T-cell (primary cell): ENCODE measurements around the gene ALPK3. TPM values are rescaled to one million over a fixed set of nuclear protein-coding genes. Genes with fewer than 3 reads are reported as not detected.

Source experiments
- ATAC-seq, 4 experiments: fragments of 200-7000 bp in 3 of 4; fragments of 150-1000 bp in 1 of 4; cut with Tn5 transposase; replicated peaks in 1 of 4; 1 replicate in 3 of 4; 2 replicates in 1 of 4; pipeline ENCODE4 v1.10.0; 2021; ENCODE audit warnings: moderate library complexity in 3 of 4, mild to moderate bottlenecking in 2 of 4, moderate number of reproducible peaks in 1 of 4
- CTCF ChIA-PET, 2 donors: fragments of 300-600 bp; sonication (Branson Sonifier 250); formaldehyde crosslinking; loops; one replicate each; lab custom pipeline; 2022; ENCODE audit warnings: antibody characterized with exemption in 2 of 2; lab: Charles Lee
- POLR2A ChIA-PET, 2 donors: fragments of 300-600 bp; sonication (Branson Sonifier 250); formaldehyde crosslinking; loops; one replicate each; lab custom pipeline; 2022; ENCODE audit warnings: antibody characterized with exemption in 2 of 2; lab: Charles Lee
- DNase-seq, 35 experiments: peaks; one replicate each; pipeline versions ENCODE4 v3.0.0 to v3.0.0-alpha.2; 2013 to 2023
- H3K27ac ChIP-seq: one replicate; pipeline ENCODE4 v1.5.1; 2013; ENCODE audit warnings: low read length
- H3K27me3 ChIP-seq, 2 experiments: replicated peaks in 1 of 2; 1 replicate in 1 of 2; 2 replicates in 1 of 2; pipeline versions ENCODE4 v1.6.1 to v1.7.0; 2013; ENCODE audit warnings: low read length in 1 of 2, mixed read lengths in 1 of 2; ENCODE audit not compliant: control insufficient read depth in 2 of 2, insufficient read depth in 2 of 2; ENCODE audit errors: extremely low read depth in 1 of 2
- H3K36me3 ChIP-seq, 2 donors: 1 replicate in 1 of 2; 2 replicates in 1 of 2; pipeline versions ENCODE4 v1.6.1 to v1.7.0; 2013; ENCODE audit warnings: low read length in 1 of 2; ENCODE audit not compliant: control insufficient read depth in 2 of 2, insufficient read depth in 1 of 2; ENCODE audit errors: extremely low read depth in 1 of 2
- H3K4me1 ChIP-seq, 2 experiments: 1 replicate in 1 of 2; 2 replicates in 1 of 2; pipeline versions ENCODE4 v1.6.1 to v1.7.0; 2013; ENCODE audit warnings: low read length in 2 of 2, mixed read lengths in 1 of 2; ENCODE audit not compliant: insufficient read depth in 2 of 2, control insufficient read depth in 1 of 2; ENCODE audit errors: extremely low read depth in 1 of 2
- H3K4me3 ChIP-seq, 2 donors: 1 replicate in 1 of 2; 2 replicates in 1 of 2; pipeline versions ENCODE4 v1.5.1 to v1.7.0; 2013; ENCODE audit warnings: mild to moderate bottlenecking in 2 of 2, low read length in 1 of 2, moderate library complexity in 1 of 2; ENCODE audit not compliant: control insufficient read depth in 1 of 2; ENCODE audit errors: extremely low read depth in 1 of 2
- H3K9me3 ChIP-seq: 2 replicates; pipeline ENCODE4 v1.7.0; 2013
- H3K27ac Mint-ChIP-seq, 2 donors: one replicate each; pipeline ENCODE4 v1.8.0; 2020 to 2021; ENCODE audit warnings: mild to moderate bottlenecking in 2 of 2, mixed read lengths in 2 of 2
- H3K27me3 Mint-ChIP-seq, 2 donors: one replicate each; pipeline ENCODE4 v1.8.0; 2021 to 2022; ENCODE audit warnings: mixed read lengths in 2 of 2
- H3K36me3 Mint-ChIP-seq: one replicate; pipeline ENCODE4 v1.8.0; 2021; ENCODE audit warnings: mixed read lengths
- H3K4me1 Mint-ChIP-seq, 3 donors: one replicate each; pipeline ENCODE4 v1.8.0; 2020 to 2022; ENCODE audit warnings: mixed read lengths in 3 of 3, mild to moderate bottlenecking in 1 of 3
- H3K4me3 Mint-ChIP-seq, 3 donors: one replicate each; pipeline ENCODE4 v1.8.0; 2020 to 2022; ENCODE audit warnings: mild to moderate bottlenecking in 3 of 3, mixed read lengths in 3 of 3, moderate library complexity in 3 of 3
- H3K9me3 Mint-ChIP-seq, 3 donors: one replicate each; pipeline ENCODE4 v1.8.0; 2020 to 2022; ENCODE audit warnings: mixed read lengths in 3 of 3
- WGBS: methylation state at CpG from one replicate; pipeline ENCODE4 v1.1.5; 2013; ENCODE audit warnings: missing lambda C conversion rate; ENCODE audit not compliant: insufficient coverage; 5-methylcytosine and 5-hydroxymethylcytosine counted together
- total RNA-seq, 35 experiments: library from RNA in 6 of 35; stranded (reverse) in 6 of 35; fragments of 120-200 nt in 1 of 35; gene quantifications; one replicate each; pipeline versions ENCODE4 v1.2.1 to v1.2.4 and lab custom pipeline; 2013 to 2026

Gene ALPK3
- total RNA-seq, 5 donors from 2014 or later (not counting 1 experiment from before 2014, with no cell fraction given) = 0.16 to 0.82 (median 0.22) TPM

DNA sequence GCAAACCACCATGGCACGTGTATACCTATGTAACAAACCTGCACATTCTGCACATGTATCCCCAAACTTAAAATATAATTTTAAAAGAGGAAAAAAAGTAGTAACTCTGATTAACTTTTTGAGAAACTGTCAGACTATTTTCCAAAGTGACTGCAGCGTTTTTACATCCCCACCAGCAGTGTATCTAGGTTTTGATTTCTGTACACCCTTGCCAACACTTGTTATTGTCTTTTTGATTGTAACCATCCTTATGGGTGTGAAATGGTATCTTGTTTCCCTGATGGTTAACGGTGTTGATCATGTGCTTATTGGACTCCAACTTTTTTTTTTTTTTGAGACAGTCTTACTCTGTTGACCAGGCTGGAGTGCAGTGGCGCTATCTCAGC is 23.0 kb upstream of the ALPK3 start:
- no peak overlapping the region for H3K27ac Mint-ChIP-seq
- peaks cover 58% of the 10 kb centered on the region for H3K36me3 Mint-ChIP-seq
- H3K27me3 Mint-ChIP-seq = no peaks in the 10 kb centered on the region
- H3K4me1 ChIP-seq = no peaks in the 10 kb centered on the region
- peaks cover 16 to 51% of the 10 kb centered on the region in 2 donors for H3K36me3 ChIP-seq
- H3K4me3 Mint-ChIP-seq = no peak overlapping the region
- no peaks in the 10 kb centered on the region for H3K9me3 Mint-ChIP-seq
- no peak for DNase-seq
- H3K4me1 Mint-ChIP-seq = peaks cover 9 to 11% (median 10%) of the 10 kb centered on the region in 3 donors
- ChIA-PET CTCF (no interaction called here), POLR2A (no interaction called here)
- whole genome bisulfite sequencing = no CpG with 5 or more reads among the region's 4 CpGs
- H3K4me3 ChIP-seq = no peak overlapping the region
- H3K27ac ChIP-seq = no peak overlapping the region
- no peak for ATAC-seq
- no peaks in the 10 kb centered on the region for H3K9me3 ChIP-seq
- H3K27me3 ChIP-seq = peaks cover 0 to 3% of the 10 kb centered on the region in 2 experiments

DNA sequence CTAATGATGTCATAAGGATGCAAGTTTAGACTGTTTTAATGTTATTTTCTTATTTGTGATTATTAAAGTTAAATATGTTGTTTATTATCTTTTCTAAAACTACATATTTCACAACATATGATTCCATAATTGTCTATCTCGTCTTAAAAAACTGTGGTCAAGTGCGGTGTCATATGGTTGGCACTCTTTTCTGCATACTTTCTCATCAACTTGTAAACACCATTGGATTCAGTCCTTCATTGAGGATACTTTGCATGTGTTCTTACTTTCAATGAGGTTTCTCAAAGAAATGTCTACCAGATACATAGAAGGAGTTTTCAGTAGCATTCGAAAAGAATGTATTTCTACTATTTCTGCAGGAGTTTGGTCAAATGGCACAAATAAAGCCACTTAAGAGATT is 22.0 kb upstream of the ALPK3 start:
- H3K4me3 ChIP-seq = no peak overlapping the region
- Mint-ChIP-seq H3K4me3 (no peak overlapping the region), H3K27ac (no peak overlapping the region), H3K27me3 (no peaks in the 10 kb centered on the region), H3K4me1 (peaks cover 4 to 10% (median 4%) of the 10 kb centered on the region in 3 donors), H3K36me3 (peaks cover 61% of the 10 kb centered on the region), H3K9me3 (no peaks in the 10 kb centered on the region)
- H3K9me3 ChIP-seq = no peaks in the 10 kb centered on the region
- ChIA-PET POLR2A (no interaction called here), CTCF (no interaction called here)
- peaks cover 0 to 3% of the 10 kb centered on the region in 2 experiments for H3K27me3 ChIP-seq
- no peaks in the 10 kb centered on the region for H3K4me1 ChIP-seq
- H3K36me3 ChIP-seq = peaks cover 19 to 58% of the 10 kb centered on the region in 2 donors
- DNase-seq (no peak), ATAC-seq (no peak)
- H3K27ac ChIP-seq = no peak overlapping the region
- no CpG with 5 or more reads among the region's 3 CpGs for WGBS

DNA sequence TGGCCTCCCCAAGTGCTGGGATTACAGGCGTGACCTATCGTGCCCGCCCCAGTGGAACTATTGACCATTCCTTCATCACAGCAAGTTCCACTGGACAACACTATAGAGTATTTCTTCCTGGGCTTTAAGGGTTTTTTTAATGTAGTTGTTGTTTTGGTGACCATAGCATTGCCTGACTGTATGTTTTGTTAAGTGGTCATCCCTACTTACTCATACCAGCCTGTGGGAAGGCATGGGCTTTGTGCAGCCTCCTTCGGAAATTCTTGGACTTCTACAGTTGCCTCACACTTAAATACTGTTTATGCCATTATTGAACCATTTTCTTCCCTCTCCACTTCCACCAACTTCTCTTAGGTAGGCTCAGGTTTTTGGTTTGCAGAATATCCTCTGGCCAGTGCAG is 19.9 kb upstream of the ALPK3 start:
- Histone ChIP-seq H3K27me3 (peaks cover 0 to 3% of the 10 kb centered on the region in 2 experiments), H3K4me1 (no peaks in the 10 kb centered on the region), H3K36me3 (peaks cover 24 to 58% of the 10 kb centered on the region in 2 donors), H3K27ac (no peak overlapping the region), H3K9me3 (no peaks in the 10 kb centered on the region), H3K4me3 (no peak overlapping the region)
- DNase-seq (no peak), ATAC-seq (no peak)
- Mint-ChIP-seq H3K27ac (no peak overlapping the region), H3K9me3 (no peaks in the 10 kb centered on the region), H3K4me3 (no peak overlapping the region), H3K27me3 (no peaks in the 10 kb centered on the region), H3K36me3 (peaks cover 52% of the 10 kb centered on the region), H3K4me1 (no peaks in the 10 kb centered on the region)
- ChIA-PET CTCF (no interaction called here), POLR2A (no interaction called here)
- no CpG with 5 or more reads among the region's 4 CpGs for WGBS

DNA sequence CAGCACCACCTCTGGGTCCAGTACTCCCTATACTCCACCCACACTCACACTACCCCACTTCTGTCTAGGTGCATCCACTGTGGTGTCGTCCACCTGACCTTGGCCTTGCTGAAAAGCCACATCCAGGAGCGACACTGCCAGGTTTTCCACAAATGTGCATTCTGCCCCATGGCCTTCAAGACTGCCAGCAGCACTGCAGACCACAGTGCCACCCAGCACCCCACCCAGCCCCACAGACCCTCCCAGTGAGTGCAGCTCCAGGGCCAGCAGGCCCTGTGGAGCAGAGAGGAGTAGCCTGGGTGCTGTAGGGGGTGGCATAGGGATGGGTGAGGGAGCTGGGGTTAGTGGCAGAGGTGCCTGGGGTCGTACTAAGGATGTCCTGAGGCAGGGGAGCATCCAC is 19.4 kb upstream of the ALPK3 start:
- ATAC-seq = no peak
- peaks cover 27 to 57% of the 10 kb centered on the region in 2 donors for H3K36me3 ChIP-seq
- no peaks in the 10 kb centered on the region for H3K4me1 ChIP-seq
- no peak for DNase-seq
- no peaks in the 10 kb centered on the region for H3K9me3 ChIP-seq
- Mint-ChIP-seq H3K9me3 (no peaks in the 10 kb centered on the region), H3K27me3 (no peaks in the 10 kb centered on the region), H3K27ac (no peak overlapping the region), H3K36me3 (peaks cover 54% of the 10 kb centered on the region), H3K4me1 (no peaks in the 10 kb centered on the region), H3K4me3 (no peak overlapping the region)
- H3K27me3 ChIP-seq = peaks cover 0 to 3% of the 10 kb centered on the region in 2 experiments
- CTCF ChIA-PET = no interaction called here
- WGBS = 100% methylated on average over 3 of the region's 3 CpGs
- H3K4me3 ChIP-seq = no peak overlapping the region
- H3K27ac ChIP-seq = no peak overlapping the region
- POLR2A ChIA-PET = no interaction called here

DNA sequence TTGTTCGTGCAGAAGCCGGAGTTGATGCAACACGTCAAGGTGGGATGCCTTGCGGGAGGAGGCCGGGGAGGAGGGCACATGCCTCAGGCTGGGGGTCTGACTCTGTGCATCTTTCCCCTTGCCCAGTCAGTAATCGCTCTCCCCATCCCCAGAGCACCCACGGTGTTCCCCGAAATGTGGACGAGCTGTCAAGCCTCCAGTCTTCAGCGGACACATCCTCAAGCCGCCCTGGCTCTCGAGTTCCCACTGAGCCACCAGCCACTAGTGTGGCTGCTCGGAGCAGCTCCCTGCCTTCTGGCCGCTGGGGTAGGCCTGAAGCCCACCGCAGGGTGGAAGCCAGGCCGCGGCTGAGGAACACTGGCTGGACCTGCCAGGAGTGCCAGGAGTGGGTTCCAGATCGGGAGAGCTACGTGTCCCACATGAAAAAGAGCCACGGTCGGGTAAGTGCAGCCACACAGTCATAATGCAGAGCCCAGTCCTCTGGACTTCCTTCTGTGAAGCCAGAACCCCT is 18.7 kb upstream of the ALPK3 start:
- H3K36me3 ChIP-seq = peaks cover 27 to 61% of the 10 kb centered on the region in 2 donors
- H3K4me3 ChIP-seq = no peak overlapping the region
- Mint-ChIP-seq H3K4me3 (no peak overlapping the region), H3K4me1 (no peaks in the 10 kb centered on the region), H3K9me3 (no peaks in the 10 kb centered on the region), H3K36me3 (peaks cover 59% of the 10 kb centered on the region), H3K27me3 (no peaks in the 10 kb centered on the region), H3K27ac (no peak overlapping the region)
- no peak overlapping the region for H3K27ac ChIP-seq
- ChIA-PET POLR2A (no interaction called here), CTCF (no interaction called here)
- DNase-seq = no peak
- no peaks in the 10 kb centered on the region for H3K9me3 ChIP-seq
- peaks cover 0 to 3% of the 10 kb centered on the region in 2 experiments for H3K27me3 ChIP-seq
- WGBS = 98% methylated on average over 17 of the region's 21 CpGs
- ATAC-seq = no peak
- no peaks in the 10 kb centered on the region for H3K4me1 ChIP-seq

DNA sequence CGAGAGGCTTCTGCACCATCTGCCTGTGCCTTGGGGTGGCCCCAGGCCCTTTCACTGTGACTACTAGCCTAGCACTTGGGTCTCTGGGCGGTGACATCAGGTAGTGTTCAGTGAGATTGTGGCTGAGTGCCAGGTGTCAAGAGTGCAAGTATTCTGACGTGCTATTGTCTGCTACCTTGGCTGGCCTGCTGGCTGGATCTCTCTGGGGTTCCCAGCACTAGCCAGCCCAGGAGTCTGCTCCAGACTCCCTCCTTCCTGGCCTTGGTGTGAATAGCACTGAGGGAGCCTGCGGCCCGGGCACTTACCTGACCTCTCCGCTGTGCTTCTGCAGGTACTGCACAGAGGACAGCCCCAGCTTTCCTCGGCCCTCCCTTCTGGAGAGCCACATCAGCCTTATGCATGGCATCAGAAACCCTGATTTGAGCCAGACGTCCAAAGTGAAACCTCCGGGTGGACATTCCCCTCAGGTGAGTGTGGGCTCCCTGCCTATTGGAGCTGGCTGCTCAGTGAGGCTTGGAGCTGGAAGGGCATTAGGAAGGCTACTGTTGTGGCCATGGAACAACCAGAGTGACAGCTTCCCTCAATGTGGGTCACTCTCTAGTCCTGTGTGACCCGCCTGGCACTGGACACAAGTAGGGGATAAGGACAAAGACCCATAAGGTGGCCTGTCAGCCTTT is 17.5 kb upstream of the ALPK3 start:
- Histone ChIP-seq H3K4me3 (no peak overlapping the region), H3K9me3 (no peaks in the 10 kb centered on the region), H3K36me3 (peaks cover 27 to 68% of the 10 kb centered on the region in 2 donors), H3K27me3 (peaks cover 0 to 3% of the 10 kb centered on the region in 2 experiments), H3K4me1 (no peaks in the 10 kb centered on the region), H3K27ac (no peak overlapping the region)
- H3K27ac Mint-ChIP-seq = no peak overlapping the region
- H3K9me3 Mint-ChIP-seq = no peaks in the 10 kb centered on the region
- POLR2A ChIA-PET = no interaction called here
- DNase-seq = no peak
- H3K36me3 Mint-ChIP-seq = peaks cover 57% of the 10 kb centered on the region
- H3K4me1 Mint-ChIP-seq = no peaks in the 10 kb centered on the region
- CTCF ChIA-PET = no interaction called here
- no peaks in the 10 kb centered on the region for H3K27me3 Mint-ChIP-seq
- H3K4me3 Mint-ChIP-seq = no peak overlapping the region
- no peak for ATAC-seq
- WGBS = 92% methylated on average over 7 of the region's 10 CpGs
